ENCODE measurements around the gene SELL.
"Not testable (repeated sequence)": the region's sequence is repeated elsewhere in the genome, so short reads cannot be mapped to it uniquely, and the experiment has no call there.

Gene SELL

DNA sequence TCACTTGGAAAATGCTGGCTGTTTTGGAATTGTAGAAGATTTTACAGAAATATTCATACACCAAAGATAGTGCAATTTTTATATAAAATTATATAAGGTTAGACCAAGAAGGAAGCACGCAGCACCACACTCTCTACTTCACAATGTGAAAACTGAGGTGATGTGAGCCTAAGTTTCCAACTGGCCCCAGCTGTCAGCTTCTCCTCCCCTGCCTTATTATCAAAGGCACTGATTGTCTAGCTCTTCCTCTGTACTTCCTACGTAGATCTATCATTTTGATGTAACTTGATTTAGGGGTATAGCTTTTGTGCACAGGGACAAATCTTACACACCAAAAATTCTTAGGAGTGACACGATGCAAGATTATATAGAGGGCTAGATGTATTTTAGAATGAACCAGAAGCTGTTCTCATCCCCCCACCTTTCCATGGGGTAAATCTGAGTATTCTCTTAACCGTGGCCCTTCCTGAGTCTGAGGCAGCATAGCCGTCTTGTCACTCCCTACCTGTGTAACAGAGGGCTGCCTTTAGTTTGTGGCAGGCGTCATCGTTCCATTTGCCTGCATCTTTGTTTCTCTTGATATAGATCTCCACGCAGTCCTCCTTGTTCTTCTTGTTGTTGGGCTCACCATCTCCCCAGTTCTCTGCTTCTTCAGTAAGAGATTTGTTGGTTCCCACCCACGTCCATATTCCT, 3.4 kb downstream of the SELL start:
- DNase-seq, result no peak
- intact Hi-C loops (cut with DNase I), result no loop called here

DNA sequence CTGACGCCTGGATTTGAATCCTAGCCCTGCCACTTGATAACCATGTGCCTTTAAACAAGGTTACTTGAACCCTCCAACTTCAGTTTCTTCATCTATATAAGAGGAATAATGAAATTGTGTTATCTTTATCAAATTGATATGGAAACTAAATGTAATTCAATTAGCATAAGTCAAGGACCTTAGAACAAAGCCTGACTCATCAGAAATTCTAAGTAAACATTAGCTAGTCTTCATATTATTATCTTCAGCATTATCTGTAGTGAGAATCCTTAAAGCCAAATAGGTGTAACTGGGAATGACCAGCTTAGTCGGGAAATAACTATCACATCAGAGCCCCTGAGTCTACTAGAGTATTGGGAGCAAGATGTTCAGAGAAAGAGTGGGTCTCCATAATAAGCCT, 6.6 kb downstream of the SELL start:
- DNase-seq, result no peak
- intact Hi-C loops (cut with DNase I), result no loop called here

DNA sequence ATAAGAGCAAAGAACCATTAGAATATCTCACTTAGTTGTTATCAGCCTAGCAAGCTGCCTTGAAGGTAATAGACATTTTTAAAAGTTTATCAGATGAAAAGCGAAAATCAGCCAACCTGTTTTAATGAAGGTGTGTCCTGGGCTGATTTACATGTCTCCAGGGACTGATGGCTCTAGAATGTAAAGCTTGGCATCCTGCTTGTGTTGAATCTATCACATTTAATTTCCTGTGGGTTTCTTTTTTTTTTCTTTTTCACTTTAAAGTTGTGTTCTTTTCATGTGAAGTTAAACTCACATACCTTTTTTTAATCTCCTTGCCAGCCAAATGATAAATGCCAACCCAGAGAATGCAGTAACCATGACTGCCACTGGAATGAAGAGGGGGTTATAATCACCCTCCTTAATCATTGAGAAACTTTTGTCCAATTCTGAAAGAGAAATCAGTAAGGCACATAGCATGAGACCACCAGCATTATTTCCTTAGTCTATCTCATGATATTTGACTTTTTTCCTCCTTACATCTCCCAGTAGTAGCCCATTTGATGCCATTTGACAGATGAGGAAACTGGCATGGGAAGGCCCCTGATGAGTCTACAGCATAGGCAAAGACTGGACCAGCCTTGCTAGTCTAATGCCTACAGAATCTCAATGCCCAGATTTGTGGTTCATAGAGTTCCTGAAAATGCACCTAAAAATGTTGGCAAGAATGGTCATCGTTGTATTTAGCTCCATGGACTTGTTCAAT, 10.0 kb downstream of the SELL start:
- intact Hi-C loops (cut with DNase I), result no loop called here
- DNase-seq, result no peak

DNA sequence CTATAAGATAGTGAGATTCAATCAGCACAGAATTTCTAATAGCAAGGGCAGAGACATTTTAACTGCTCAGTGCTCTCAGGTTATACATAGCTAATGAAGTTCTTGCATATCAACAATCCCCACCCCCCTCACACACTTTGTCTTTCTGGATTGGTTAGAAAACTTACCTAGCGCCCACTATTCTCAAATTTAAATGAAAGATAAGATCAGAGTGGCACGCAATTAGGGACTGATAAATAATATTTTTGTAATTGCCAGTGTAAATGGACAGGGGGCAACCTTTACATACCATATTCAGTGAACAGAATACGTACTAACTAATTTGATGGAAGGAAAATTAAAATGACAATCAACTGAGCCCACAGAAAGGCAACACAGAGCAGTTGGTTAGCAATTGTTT, 11.7 kb downstream of the SELL start:
- no peak for DNase-seq
- intact Hi-C loops (cut with DNase I), result no loop called here

DNA sequence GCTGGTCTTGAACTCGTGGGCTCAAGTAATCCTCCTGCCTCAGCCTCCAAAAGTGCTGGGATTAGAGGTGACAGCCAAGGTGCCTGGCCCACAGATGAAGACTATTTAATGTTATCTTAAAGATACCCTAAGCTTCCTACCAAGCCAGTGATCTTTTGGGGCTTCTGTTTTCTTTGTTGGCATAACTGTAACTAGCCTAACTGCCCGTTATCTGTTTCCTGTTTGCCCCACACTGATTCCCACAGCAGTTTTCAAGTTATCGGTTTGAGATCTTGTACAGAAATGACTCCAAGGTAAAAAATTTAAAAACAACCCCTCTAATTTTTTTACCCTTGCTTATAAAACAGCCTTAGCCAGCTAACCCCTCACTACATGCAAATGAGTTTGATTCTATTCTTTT, 12.4 kb downstream of the SELL start:
- intact Hi-C loops (cut with DNase I), result no loop called here
- DNase-seq, result no peak

DNA sequence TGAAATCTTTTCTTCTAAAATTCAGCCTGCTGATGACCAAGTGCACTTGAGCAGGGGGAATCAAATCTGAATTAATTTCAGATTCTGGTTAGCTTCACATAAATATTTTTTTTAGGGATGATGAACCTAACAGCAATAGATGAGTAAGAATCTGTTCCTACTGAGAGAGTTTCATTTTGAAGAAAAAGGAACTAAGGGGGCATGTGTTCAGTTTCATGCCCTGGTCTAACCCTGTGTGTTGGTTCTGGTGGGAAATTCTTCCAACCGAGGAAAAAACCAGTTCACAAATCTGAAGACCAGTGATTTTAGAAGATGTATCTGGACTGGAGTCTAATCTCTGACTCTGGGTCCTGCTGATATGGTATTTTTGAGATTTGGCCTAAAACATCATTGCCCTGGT, 13.7 kb downstream of the SELL start:
- DNase-seq, result no peak
- intact Hi-C loops (cut with DNase I), result no loop called here

DNA sequence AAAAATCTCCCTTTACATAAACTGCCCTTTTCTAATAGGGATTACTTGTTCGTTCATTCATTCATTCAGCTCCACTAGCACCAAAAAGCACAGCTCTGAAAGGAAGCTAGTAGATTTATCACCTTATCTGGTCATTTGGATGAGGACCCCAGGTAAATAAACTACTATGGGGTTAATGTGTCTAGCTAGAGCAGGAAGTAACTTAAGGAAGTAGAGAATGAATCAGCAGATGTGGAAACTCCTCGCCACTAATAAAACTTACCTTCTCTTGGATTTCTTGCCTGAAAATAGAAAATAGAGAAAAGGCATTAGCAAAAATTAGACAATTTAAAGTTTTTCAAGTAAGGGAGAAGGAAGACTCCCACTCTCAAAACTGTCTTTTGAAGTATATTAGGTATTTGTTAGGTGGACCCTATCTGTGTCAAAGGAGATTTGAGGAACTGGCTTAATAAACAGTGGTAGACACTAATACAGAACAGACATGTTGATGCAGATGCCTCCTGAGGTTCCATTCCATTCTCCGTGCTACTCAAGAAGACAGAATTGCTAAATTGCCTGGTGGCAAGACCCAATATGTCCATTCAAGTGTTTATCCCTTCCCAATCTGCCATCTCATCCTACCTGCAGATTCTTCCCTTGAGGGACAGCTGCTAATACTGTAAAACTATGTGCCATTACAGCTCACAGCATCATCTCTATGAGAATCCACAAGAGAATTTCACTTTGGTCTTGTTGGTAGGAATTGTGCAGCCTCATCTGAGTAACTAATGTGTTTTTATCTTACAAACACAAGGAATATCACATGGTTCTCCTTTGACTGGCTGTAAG, 14.9 kb downstream of the SELL start:
- no peak for DNase-seq
- intact Hi-C loops (cut with DNase I), result no loop called here

DNA sequence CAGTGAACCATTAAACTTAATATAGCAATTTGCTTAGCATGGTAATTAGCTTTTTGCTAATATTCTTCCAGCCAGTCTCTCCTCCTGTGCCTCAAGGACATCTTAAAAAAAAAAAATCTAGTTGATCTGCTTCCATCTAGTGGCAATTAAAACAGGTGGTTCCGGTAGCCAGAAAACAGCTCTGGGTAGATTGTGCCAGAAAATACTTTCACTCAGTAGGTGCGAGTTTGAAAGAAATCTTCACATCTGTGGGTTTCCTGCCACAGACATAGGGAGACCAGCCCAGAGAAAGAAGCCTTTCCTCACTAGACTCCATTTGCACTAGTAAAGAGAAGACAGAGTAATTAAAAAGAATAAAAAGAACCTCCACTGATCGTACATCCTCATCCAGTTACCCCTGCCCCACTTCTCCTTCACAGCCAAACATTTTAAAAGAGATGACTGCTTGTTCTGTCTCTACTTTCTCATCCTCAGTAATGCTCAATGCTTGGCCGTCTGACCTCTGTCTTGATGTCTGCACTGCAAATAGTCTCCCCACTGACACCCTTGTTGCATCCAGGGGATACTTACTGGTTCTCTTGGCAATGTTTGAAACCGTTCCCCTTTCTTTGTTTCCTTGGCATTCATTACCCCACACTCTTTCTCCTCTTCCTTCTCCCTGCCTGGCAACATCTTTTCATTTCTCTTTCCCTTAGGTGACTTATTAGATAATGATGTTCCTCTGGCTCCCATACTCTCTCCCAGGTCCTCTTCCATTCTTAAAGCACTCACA, 16.9 kb downstream of the SELL start:
- intact Hi-C loops (cut with DNase I), result no loop called here
- no peak for DNase-seq

DNA sequence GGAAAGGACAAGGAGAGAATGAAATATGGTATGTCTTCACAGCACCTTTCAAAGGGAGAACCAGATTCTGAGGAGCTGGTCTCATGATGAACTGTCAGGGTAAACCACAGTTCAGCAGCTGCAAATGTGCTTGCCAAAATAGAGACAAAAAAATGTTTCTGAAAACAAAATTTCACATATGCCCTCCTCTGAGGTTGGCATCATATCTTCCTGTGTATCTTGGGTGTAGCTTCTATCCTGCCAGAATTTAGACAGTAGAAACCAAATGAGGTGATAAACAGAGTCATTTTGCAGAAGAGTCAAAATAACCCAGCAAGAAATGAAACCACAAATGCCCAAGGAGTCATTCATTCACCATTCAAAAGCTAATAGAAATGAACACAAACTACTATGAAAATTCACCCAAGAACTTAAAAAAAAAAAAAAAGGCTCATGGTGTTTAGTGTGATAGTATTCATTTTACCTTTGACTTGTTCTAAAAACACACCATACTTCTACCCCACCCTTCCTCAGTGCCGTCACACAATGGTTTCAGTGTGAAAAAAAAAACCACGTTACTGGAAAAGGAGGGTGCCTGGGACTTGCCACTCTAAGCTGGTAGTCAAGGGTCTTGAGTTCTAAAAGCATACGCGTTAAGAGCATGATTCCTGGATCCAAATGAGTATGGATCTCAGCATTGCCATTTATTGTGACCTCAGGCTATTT, 18.5 kb downstream of the SELL start:
- intact Hi-C loops (cut with DNase I), result no loop called here
- no peak for DNase-seq

DNA sequence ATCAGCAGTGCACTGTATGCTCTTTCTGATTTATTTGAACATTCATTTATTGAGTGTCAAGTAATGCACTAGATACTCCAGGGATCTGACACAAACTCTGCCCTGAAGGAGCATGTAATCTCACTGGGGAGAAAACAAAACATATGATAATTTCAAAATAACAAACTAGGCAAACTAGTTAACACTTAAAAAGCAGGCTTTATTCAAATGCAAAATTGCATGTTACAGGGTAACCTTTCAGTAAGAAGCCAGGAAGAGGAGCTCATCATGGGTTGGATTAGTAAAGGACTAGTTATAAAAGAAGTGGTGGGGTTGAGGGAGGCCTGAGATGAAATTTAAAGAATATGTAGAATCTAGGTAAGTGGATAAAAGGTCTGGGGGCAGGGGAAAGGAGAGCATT, 20.9 kb downstream of the SELL start:
- intact Hi-C loops (cut with DNase I), result no loop called here
- no peak for DNase-seq

DNA sequence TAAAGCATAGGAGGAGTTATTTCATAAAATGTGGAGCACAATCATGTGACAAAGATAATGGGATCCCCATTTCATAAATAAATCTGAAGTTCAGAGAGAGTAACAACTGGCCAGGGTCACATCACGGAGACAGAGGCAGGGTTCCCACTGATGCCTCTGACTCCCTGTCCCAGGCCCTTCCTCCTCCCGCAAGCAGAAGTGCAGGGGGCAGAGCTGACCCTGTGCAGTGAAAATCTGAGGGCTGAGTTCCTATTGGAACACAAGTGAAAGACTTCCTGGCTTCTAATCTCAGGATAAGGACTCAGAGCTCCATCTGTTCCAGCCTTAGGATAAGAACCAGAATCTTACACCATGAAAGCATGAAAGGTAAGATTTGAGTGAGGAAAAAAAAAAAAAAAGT, 22.0 kb downstream of the SELL start:
- intact Hi-C loops (cut with DNase I), result no loop called here
- DNase-seq, result no peak

DNA sequence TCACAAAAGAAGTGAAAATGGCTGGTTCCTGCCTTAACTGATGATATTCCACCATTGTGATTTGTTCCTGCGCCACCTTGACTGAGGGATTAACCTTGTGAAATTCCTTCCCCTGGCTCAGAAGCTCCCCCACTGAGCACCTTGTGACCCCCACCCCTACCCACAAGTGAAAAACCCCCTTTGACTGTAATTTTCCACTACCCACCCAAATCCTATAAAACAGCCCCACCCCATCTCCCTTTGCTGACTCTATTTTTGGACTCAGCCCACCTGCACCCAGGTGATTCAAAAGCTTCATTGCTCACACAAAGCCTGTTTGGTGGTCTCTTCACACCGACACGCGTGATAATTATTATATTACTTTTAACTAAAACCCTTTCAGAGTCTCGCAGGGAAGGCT, 23.0 kb downstream of the SELL start:
- DNase-seq; intact Hi-C loops (cut with DNase I): not testable (repeated sequence)

DNA sequence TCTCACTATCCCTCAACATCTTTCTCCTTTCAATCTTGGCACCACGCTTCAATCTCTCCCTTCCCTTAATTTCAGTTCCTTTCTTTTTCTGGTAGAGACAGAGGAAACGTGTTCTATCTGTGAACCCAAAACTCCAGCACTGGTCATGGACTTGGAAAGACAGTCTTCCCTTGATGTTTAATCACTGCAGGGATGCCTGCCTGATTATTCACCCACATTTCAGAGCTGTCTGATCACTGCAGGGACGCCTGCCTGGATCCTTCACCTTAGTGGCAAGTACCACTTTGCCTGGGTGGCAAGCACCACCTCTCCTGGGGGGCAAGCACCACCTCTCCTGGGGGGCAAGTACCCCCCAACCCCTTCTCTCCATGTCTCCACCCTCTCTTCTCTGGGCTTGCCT, 27.8 kb downstream of the SELL start:
- no peak for DNase-seq
- intact Hi-C loops (cut with DNase I), result no loop called here

DNA sequence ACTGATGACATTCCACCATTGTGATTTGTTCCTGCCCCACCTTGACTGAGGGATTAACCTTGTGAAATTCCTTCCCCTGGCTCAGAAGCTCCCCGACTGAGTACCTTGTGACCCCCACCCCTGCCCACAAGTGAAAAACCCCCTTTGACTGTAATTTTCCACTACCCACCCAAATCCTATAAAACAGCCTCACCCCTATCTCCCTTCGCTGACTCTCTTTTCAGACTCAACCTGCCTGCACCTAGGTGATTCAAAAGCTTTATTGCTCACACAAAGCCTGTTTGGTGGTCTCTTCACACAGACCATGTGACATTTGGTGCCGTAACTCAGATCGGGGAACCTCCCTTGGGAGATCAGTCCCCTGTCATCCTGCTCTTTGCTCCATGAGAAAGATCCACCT, 28.3 kb downstream of the SELL start:
- intact Hi-C loops (cut with DNase I); DNase-seq: not testable (repeated sequence)

DNA sequence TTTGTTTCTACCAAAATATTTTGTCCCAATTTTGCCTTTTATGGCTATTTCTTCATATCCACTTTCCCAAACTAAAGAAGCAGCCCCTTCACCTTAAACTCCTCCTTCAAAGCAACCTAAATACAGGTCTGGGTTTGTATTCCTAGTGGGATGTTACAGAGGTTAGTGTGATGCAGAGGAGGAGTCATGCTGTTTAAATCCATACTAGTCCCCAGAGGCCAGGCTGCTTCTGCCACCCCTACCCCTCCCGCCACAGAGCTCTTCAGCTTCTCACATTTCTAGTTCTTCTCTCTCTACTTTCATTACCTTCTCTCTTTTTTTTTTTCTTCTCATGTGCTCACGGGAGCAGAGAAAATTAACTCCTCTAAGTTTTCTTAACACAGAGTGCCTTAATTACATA, 29.3 kb downstream of the SELL start:
- DNase-seq, result no peak
- intact Hi-C loops (cut with DNase I), result no loop called here

DNA sequence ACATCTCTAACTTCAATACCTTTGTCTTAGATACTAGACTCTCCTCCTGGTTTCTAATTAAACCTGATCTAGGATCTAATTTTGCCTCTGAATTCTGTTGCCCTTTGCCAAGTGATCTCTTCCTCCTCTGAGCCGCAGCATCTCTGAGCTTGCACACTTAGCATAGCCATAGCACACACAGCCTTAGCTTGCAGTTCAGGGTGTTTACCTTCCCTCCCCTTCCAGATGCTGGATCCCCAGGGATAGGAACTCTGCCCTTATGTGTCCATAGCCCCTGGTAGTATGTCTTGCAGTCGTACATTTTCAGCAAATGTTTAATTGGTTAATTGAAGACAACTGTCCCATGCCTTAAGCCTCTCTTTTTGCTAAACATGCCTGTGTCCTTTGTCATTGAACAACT, 30.3 kb downstream of the SELL start:
- no peak for DNase-seq
- intact Hi-C loops (cut with DNase I), result no loop called here

DNA sequence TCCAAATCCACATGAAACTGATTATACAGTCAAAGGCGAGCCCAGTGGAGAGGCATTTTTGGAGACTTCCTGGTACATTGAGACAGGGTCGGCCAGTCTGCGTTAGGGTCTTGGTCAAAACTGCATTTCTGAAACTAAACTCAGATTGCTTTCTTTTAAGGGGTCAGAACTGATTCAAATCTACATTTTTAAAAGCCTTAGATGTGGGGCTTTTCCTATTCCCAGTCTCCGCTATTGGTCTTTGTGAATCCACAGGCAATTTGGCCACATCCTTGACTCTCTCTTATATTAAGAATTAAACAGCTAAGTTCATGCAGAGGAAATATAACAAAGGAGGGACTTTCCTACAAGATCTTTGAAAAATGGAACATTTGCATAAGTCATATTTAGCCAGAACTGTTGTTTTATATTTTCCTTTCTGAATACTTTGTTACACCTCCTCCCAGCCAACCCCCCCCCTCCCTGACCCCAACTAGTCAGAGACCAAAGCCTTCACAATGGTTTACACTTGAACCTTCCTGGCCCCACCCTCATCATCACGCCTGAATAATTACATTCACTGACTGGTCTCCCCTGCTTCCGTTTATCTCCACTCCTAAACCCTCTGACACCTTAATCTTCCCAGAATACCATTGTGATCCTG, 30.9 kb downstream of the SELL start:
- DNase-seq, result no peak
- intact Hi-C loops (cut with DNase I), result no loop called here

DNA sequence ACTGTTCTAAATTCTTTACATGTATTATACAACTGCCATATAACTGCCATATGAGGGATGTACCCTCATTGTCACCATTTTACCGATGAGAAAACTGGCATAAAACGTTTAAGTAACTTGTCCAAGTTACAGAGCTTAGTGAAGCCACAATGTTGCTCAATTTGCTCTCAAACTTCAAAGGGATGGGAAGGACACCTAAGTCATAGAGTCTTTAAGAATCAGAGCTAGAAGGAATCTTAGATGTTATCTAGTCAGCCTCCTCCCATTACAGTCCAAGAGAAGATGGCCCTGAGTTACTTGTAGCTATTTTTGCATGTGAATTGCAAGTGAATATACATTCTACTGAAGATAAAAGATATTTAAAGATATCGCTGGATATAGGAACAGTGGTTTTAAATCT, 31.7 kb downstream of the SELL start:
- intact Hi-C loops (cut with DNase I), result no loop called here
- no peak for DNase-seq

DNA sequence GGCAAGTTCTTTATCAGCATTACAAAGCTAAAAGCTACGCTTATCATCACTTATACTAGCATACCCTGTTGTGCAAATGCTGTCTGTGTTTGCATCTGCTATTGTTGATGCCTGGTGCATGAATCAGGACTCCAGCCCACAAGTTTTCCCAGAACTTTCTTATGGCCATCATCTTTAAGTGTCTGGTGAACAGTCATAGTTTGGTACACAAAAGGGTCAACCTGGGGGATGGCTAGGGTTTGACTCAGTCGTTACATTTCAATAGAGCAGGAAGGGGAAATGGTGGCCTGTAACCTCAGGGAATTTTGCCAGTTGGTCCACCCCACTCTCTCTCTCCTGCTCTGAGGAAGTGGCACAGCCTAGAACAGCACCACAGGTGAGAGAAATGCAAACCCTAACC, 35.4 kb downstream of the SELL start:
- DNase-seq, result no peak
- intact Hi-C loops (cut with DNase I), result no loop called here

DNA sequence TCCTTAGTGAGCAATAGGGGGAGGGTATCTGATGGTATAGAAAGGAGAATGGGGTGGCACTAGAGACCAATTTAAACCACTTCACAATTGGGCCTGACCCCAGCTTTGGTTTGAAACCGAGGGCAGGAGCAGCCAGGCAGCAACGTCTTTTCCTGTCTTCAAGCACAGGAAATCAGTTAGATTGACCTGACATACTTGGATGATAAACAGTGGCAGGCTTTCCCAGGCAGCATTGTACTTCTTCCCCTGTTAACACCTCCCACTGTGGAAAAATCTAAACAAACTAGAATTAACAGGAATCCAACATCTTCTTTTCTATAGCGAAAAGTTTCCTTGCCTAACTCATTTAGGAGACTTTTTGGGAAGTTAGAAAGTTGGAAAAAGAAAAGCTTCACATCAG, 40.6 kb downstream of the SELL start:
- intact Hi-C loops (cut with DNase I), result no loop called here
- DNase-seq, result no peak
